GM12878 (cell line): Measurements from ENCODE around the gene HIRIP3. TPM values are rescaled to one million over a fixed set of nuclear protein-coding genes. Genes with fewer than 3 reads are reported as not detected.

ENCODE experiments used
- ATAC-seq: fragments of 200-7000 bp; cut with Tn5 transposase; 3 replicates; pipeline ENCODE4 v1.9.1; 2020; ENCODE audit warnings: mild to moderate bottlenecking, moderate library complexity
- BruUV-seq: library from RNA; stranded (reverse); fragments of 400-500 nt; replicated peaks from 2 replicates; lab custom pipeline; 2021; lab: Mats Ljungman, UMichigan
- CTCF ChIA-PET: fragments of 300-600 bp; sonication (Branson Sonifier 250); formaldehyde crosslinking; extraction: SDS; loops from one replicate; lab custom pipeline; 2021; ENCODE audit warnings: inconsistent platforms; lab: Yijun Ruan, JAX
- POLR2A ChIA-PET: fragments of 350-600 bp; formaldehyde crosslinking; extraction: SDS; loops from one replicate; lab custom pipeline; 2021; ENCODE audit warnings: inconsistent platforms; lab: Charles Lee
- RAD21 ChIA-PET: fragments of 300-600 bp; sonication (Branson Sonifier 250); formaldehyde crosslinking; loops from one replicate; lab custom pipeline; 2023; ENCODE audit warnings: antibody characterized with exemption; ENCODE audit not compliant: unreplicated experiment; lab: Charles Lee
- SMC1A ChIA-PET: fragments of 300-600 bp; sonication (Branson Sonifier 250); formaldehyde crosslinking; loops from one replicate; lab custom pipeline; 2023; ENCODE audit not compliant: unreplicated experiment, uncharacterized antibody; lab: Charles Lee
- DNase-seq: peaks from one replicate; pipeline ENCODE4 v3.0.0-alpha.2; 2011; ENCODE audit warnings: low read depth, low spot score
- FAIRE-seq: peaks from 3 replicates; lab custom pipeline; 2011; peaks lifted over from hg19 to GRCh38; lab: Jason Lieb, UNC
- H2AFZ ChIP-seq: 2 replicates; pipeline ENCODE4 v1.6.0; 2011; ENCODE audit warnings: low read depth, low read length, control low read depth; ENCODE audit not compliant: control insufficient read depth
- H3K27ac ChIP-seq: 2 replicates; pipeline ENCODE4 v1.5.1; 2011; ENCODE audit warnings: control low read depth; ENCODE audit not compliant: control insufficient read depth, insufficient read depth
- H3K27me3 ChIP-seq, 2 experiments: replicated peaks in 1 of 2; 2 replicates each; pipeline versions ENCODE4 v1.6.0 to v1.6.1; 2011; ENCODE audit warnings: low read length in 1 of 2; ENCODE audit not compliant: control insufficient read depth in 2 of 2, insufficient read depth in 2 of 2
- H3K36me3 ChIP-seq, 2 experiments: 2 replicates each; pipeline ENCODE4 v1.5.1; 2011; ENCODE audit warnings: low read length in 1 of 2; ENCODE audit not compliant: control insufficient read depth in 2 of 2, insufficient read depth in 2 of 2
- H3K4me1 ChIP-seq: 2 replicates; pipeline ENCODE4 v1.6.1; 2011; ENCODE audit warnings: mild to moderate bottlenecking, low read length, moderate library complexity, mixed read lengths; ENCODE audit not compliant: control insufficient read depth, insufficient read depth
- H3K4me2 ChIP-seq: 2 replicates; pipeline ENCODE4 v1.6.0; 2011; ENCODE audit warnings: control low read depth; ENCODE audit not compliant: control insufficient read depth, insufficient read depth
- H3K4me3 ChIP-seq: fragments of 200-600 bp; sonication (generic); 2 replicates; pipeline ENCODE4 v1.5.1; 2016
- H3K79me2 ChIP-seq: 2 replicates; pipeline ENCODE4 v1.6.0; 2011; ENCODE audit warnings: low read length; ENCODE audit not compliant: control insufficient read depth, insufficient read depth
- H3K9ac ChIP-seq: 2 replicates; pipeline ENCODE4 v1.8.0; 2011; ENCODE audit warnings: low read length, control low read depth, mixed read lengths; ENCODE audit not compliant: control insufficient read depth, insufficient read depth
- H3K9me3 ChIP-seq: replicated peaks from 3 replicates; pipeline ENCODE4 v1.5.1; 2011; ENCODE audit warnings: mild to moderate bottlenecking, low read length; ENCODE audit not compliant: control insufficient read depth, insufficient read depth
- H4K20me1 ChIP-seq: 2 replicates; pipeline ENCODE4 v1.6.0; 2011; ENCODE audit not compliant: control insufficient read depth, insufficient read depth
- ATF7 ChIP-seq: fragments of 450-650 bp; IDR thresholded peaks from 2 replicates; pipeline ENCODE4 v1.6.1; 2016; ENCODE audit warnings: low read depth, mild to moderate bottlenecking
- BACH1 ChIP-seq: fragments of 450-650 bp; IDR thresholded peaks from 2 replicates; pipeline ENCODE4 v1.6.1; 2017; ENCODE audit warnings: mild to moderate bottlenecking, borderline replicate concordance
- KAT2A ChIP-seq: conservative IDR thresholded peaks from 2 replicates; pipeline ENCODE4 v1.6.1; 2011; ENCODE audit warnings: low read depth, low read length; ENCODE audit not compliant: control insufficient read depth
- KLF5 ChIP-seq: fragments of 450-650 bp; IDR thresholded peaks from 2 replicates; pipeline ENCODE4 v1.6.1; 2014; ENCODE audit warnings: mild to moderate bottlenecking; ENCODE audit not compliant: partially characterized antibody
- NR2C1 ChIP-seq: fragments of 450-650 bp; IDR thresholded peaks from 2 replicates; pipeline ENCODE4 v1.6.1; 2017; ENCODE audit warnings: antibody characterized with exemption, mild to moderate bottlenecking, moderate library complexity
- PAX5 ChIP-seq: IDR thresholded peaks from 2 replicates; pipeline ENCODE4 v1.6.1; 2011; ENCODE audit warnings: low read depth, low read length, borderline replicate concordance
- RELA ChIP-seq: fragments of 450-650 bp; IDR thresholded peaks from 2 replicates; pipeline ENCODE4 v1.8.0; 2014; ENCODE audit warnings: borderline replicate concordance; ENCODE audit not compliant: partially characterized antibody
- TCF3 ChIP-seq: IDR thresholded peaks from 2 replicates; pipeline ENCODE4 v1.6.1; 2012; ENCODE audit warnings: low read depth, mild to moderate bottlenecking, low read length, borderline replicate concordance; ENCODE audit not compliant: insufficient read depth
- ZBED1 ChIP-seq: IDR thresholded peaks from 2 replicates; pipeline ENCODE4 v1.6.1; 2016; ENCODE audit warnings: borderline replicate concordance
- ZNF274 ChIP-seq: IDR thresholded peaks from one replicate; pipeline ENCODE4 v1.8.0; 2011; ENCODE audit not compliant: insufficient read length, insufficient read depth
- ZSCAN29 ChIP-seq: fragments of 450-650 bp; IDR thresholded peaks from 2 replicates; pipeline ENCODE4 v1.6.1; 2017; ENCODE audit warnings: mild to moderate bottlenecking, moderate library complexity
- WGBS: methylation state at CpG from one replicate; pipeline ENCODE4 v1.1.6; 2016; ENCODE audit warnings: low lambda C conversion rate; ENCODE audit not compliant: insufficient replicate concordance, insufficient coverage; ENCODE audit errors: missing lambda C conversion rate; 5-methylcytosine and 5-hydroxymethylcytosine counted together
- in situ Hi-C: fragments of 300-500 bp; cut with MboI; formaldehyde crosslinking; loops from 9 replicates; pipeline ENCODE4 v1.14.3; 2018; ENCODE audit warnings: mixed read lengths
- intact Hi-C: fragments of 100-400 bp; cut with micrococcal nuclease; formaldehyde crosslinking; loops from one replicate; pipeline ENCODE4 v1.14.2; 2022; ENCODE audit not compliant: unreplicated experiment
- polyA plus RNA-seq, 11 experiments: library from polyadenylated mRNA; depleted of rRNA in 4 of 11; unstranded in 6 of 11; stranded (reverse) in 5 of 11; fragments of >200 nt; fragmentation: Nextera tagmentation in 4 of 11; fragmentation: Illumina TruSeq in 1 of 11; extraction: Ambion mirVana in 4 of 11; extraction: Trizol in 1 of 11; gene quantifications; 1 replicate in 1 of 11; 2 replicates in 10 of 11; pipeline versions ENCODE4 v1.2.1 to v1.2.3, GENCODE V29; 2011 to 2016; ENCODE audit warnings: inconsistent platforms in 2 of 11, missing spikeins in 2 of 11, low read depth in 1 of 11
- total RNA-seq, 4 experiments: library from RNA; depleted of rRNA in 3 of 4; stranded (reverse); fragments of >200 nt in 3 of 4; fragmentation: Illumina TruSeq in 1 of 4; extraction: Trizol in 1 of 4; gene quantifications; 2 replicates each; pipeline versions ENCODE4 v1.2.1 to v1.2.3, GENCODE V29; 2013 to 2021

The HIRIP3 gene
- total and polyA plus RNA-seq, 10 of the 15 experiments (the other 5 are each of a cell fraction or from before 2014, with no cell fraction given) = 4.1 to 43.5 (median 23.9) TPM

DNA sequence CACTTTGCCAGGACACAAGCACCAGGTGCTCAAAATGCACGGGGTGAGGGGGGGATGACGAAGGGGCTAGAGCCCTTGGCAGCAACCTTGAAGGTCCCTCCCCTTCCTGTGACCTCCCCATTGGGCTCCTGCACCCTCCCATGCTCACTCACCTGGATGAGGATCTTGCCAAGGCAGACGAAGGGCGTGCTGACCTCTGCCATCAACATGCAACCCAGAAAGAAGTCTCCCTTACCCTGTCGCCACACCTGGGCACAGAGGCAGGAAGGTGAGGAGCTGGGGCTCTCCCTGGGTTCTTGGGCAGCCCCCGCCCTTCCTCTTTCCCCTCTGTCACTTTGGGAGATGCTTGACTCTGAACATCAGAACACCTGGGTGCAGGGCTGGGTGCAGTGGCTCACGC is 30.2 kb upstream of the HIRIP3 start:
- Histone ChIP-seq H3K9ac (no peak overlapping the region), H3K27ac (no peak overlapping the region), H3K79me2 (no peaks in the 10 kb centered on the region), H3K4me2 (no peak overlapping the region), H3K4me1 (0 out of 2 replicates have a peak, but pooled peaks cover 2% of the 10 kb centered on the region), H3K27me3 (peaks cover 6 to 9% of the 10 kb centered on the region in 2 experiments; a peak in 3 of 4 replicates), H4K20me1 (no peaks in the 10 kb centered on the region; the same call in 1 of the 2 replicates), H3K4me3 (no peak overlapping the region), H3K36me3 (no peaks in the 10 kb centered on the region), H3K9me3 (no peaks in the 10 kb centered on the region), H2AFZ (no peak overlapping the region)
- in situ Hi-C loops (loop anchor here (5.0 kb wide), 1 partner anchor 328 kb away; no protein-coding TSS in a partner anchor), intact Hi-C loops (loop anchor here (10.0 kb wide), 1 partner anchor 121 kb away; the partner anchor contains the start of gene ASPHD1)
- no peak for TF ChIP-seq ATF7
- no peak for TF ChIP-seq ZSCAN29
- no peak for TF ChIP-seq KAT2A
- TF ChIP-seq TCF3 = no peak
- no peak for TF ChIP-seq KLF5
- TF ChIP-seq PAX5 = no peak
- no peak for TF ChIP-seq NR2C1
- WGBS = 2% methylated on average over 7 of the region's 7 CpGs
- ChIA-PET CTCF (interaction anchor here (0.7 kb wide), 1 partner anchor 163 kb away, joined by 3 read pairs; no protein-coding TSS in a partner anchor), SMC1A (no interaction called here), POLR2A (no interaction called here), RAD21 (no interaction called here)
- ATAC-seq = no peak
- DNase-seq = no peak
- BruUV-seq = no TSS peak
- FAIRE-seq = no peak

DNA sequence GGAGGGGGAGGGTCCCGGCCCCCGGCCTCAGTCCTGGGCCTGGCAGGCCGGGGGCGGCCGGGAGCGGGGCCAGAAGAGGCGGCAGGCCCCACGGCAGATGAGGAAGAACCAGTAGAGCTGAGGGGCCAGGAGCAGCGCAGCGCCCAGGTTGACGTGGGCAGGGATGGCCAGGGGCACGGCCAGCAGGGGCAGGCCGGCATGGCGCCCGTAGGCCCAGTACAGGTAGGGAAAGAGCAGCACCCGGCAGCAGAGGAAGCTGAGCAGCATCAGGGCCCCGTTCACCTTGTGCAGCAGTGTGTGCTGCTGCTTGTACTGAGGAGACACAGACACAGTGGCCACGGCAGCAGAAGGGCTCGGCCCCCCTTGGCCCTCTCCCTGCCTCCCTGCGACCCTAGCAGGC is 29.7 kb upstream of the HIRIP3 start:
- peaks cover 3 to 9% of the 10 kb centered on the region in 2 experiments; a peak in 3 of 4 replicates for H3K27me3 ChIP-seq
- H3K27ac ChIP-seq = no peak overlapping the region
- H3K4me1 ChIP-seq = 0 out of 2 replicates have a peak, but pooled peaks cover 2% of the 10 kb centered on the region
- ChIA-PET CTCF (interaction anchor here (1.0 kb wide), 1 partner anchor 7 kb away, joined by 3 read pairs; no protein-coding TSS in a partner anchor), RAD21 (no interaction called here)
- WGBS = 22% methylated on average over 20 of the region's 20 CpGs
- no peak for DNase-seq
- intact Hi-C loops = loop anchor here (10.0 kb wide), 1 partner anchor 120 kb away; the partner anchor contains the start of gene ASPHD1
- H3K9me3 ChIP-seq = no peaks in the 10 kb centered on the region
- in situ Hi-C loops = loop anchor here (5.0 kb wide), 1 partner anchor 328 kb away; no protein-coding TSS in a partner anchor
- H3K4me2 ChIP-seq = no peak overlapping the region
- TF ChIP-seq RELA (no peak), KAT2A (no peak), BACH1 (no peak), ZNF274 (no peak), ZBED1 (no peak)
- TF ChIP-seq, all 136 proteins: peak for 0
- FAIRE-seq (no peak), ATAC-seq (no peak)
- Histone ChIP-seq H2AFZ (no peak overlapping the region), H3K4me3 (no peak overlapping the region), H3K9ac (no peak overlapping the region), H4K20me1 (no peaks in the 10 kb centered on the region; the same call in 1 of the 2 replicates), H3K79me2 (no peaks in the 10 kb centered on the region), H3K36me3 (no peaks in the 10 kb centered on the region)
- BruUV-seq = no TSS peak
- ChIA-PET SMC1A (no interaction called here), POLR2A (no interaction called here)
